Caco-2 (cell line): ENCODE results near the gene LCN1. TPM values are rescaled to one million over a fixed set of nuclear protein-coding genes. Genes with fewer than 3 reads are reported as not detected.

Source experiments
- BruUV-seq: library from RNA; stranded (reverse); fragments of 400-500 nt; replicated peaks from 2 replicates; lab custom pipeline; 2021; lab: Mats Ljungman, UMichigan
- CTCF ChIA-PET: fragments of 300-600 bp; sonication (Branson Sonifier 250); formaldehyde crosslinking; loops from one replicate; lab custom pipeline; 2022; ENCODE audit warnings: antibody characterized with exemption; lab: Charles Lee
- POLR2A ChIA-PET: fragments of 300-600 bp; sonication (Branson Sonifier 250); formaldehyde crosslinking; loops from one replicate; lab custom pipeline; 2022; ENCODE audit warnings: antibody characterized with exemption; lab: Charles Lee
- DNase-seq, 2 experiments: peaks; one replicate each; pipeline versions ENCODE4 v3.0.0 to v3.0.0-alpha.2; 2020 to 2022
- H3K27me3 ChIP-seq: replicated peaks from 2 replicates; pipeline ENCODE4 v1.6.0; 2011; ENCODE audit warnings: low read length; ENCODE audit not compliant: control insufficient read depth, insufficient read depth
- H3K36me3 ChIP-seq: 2 replicates; pipeline ENCODE4 v1.5.1; 2011; ENCODE audit warnings: low read length; ENCODE audit not compliant: control insufficient read depth, insufficient read depth
- H3K4me1 ChIP-seq: fragments of 250-450 bp; sonication (Bioruptor Pico); 2 replicates; pipeline ENCODE4 v1.5.1; 2020; ENCODE audit warnings: mild to moderate bottlenecking
- H3K4me3 ChIP-seq: 2 replicates; pipeline ENCODE4 v1.5.1; 2011; ENCODE audit warnings: low read depth, mild to moderate bottlenecking, control low read depth, low read length
- H3K9me3 ChIP-seq: fragments of 250-450 bp; sonication (Bioruptor Pico); 2 replicates; pipeline ENCODE4 v1.5.1; 2020; ENCODE audit warnings: mild to moderate bottlenecking, moderate library complexity
- H3K27ac Mint-ChIP-seq: one replicate; pipeline ENCODE4 v1.8.0; 2022; ENCODE audit warnings: mixed read lengths; ENCODE audit not compliant: unreplicated experiment
- H3K27me3 Mint-ChIP-seq: one replicate; pipeline ENCODE4 v1.8.0; 2022; ENCODE audit warnings: mixed read lengths; ENCODE audit not compliant: insufficient read depth, unreplicated experiment
- H3K36me3 Mint-ChIP-seq: one replicate; pipeline ENCODE4 v1.8.0; 2022; ENCODE audit warnings: mild to moderate bottlenecking, mixed read lengths; ENCODE audit not compliant: insufficient read depth, unreplicated experiment
- H3K4me1 Mint-ChIP-seq: one replicate; pipeline ENCODE4 v1.8.0; 2022; ENCODE audit warnings: low read depth, mixed read lengths; ENCODE audit not compliant: unreplicated experiment
- H3K4me3 Mint-ChIP-seq: one replicate; pipeline ENCODE4 v1.8.0; 2022; ENCODE audit warnings: mild to moderate bottlenecking, moderate library complexity, mixed read lengths; ENCODE audit not compliant: unreplicated experiment
- H3K9me3 Mint-ChIP-seq: one replicate; pipeline ENCODE4 v1.8.0; 2022; ENCODE audit warnings: mixed read lengths; ENCODE audit not compliant: unreplicated experiment
- intact Hi-C: fragments of 100-400 bp; cut with micrococcal nuclease; formaldehyde crosslinking; loops from one replicate; pipeline ENCODE4 v1.10.0; 2022; ENCODE audit not compliant: unreplicated experiment
- total RNA-seq: library from RNA; stranded (reverse); gene quantifications from 2 replicates; pipeline ENCODE4 v1.2.3, GENCODE V29; 2022
- TF ChIP-seq, protein P1 (sequence below), 2 experiments: fragments of 200-600 bp in 1 of 2; IDR thresholded peaks; 1 replicate in 1 of 2; 2 replicates in 1 of 2; pipeline versions ENCODE4 v1.5.1 to v1.8.0; 2011 to 2022; ENCODE audit warnings: antibody characterized with exemption in 1 of 2, control low read depth in 1 of 2, inconsistent platforms in 1 of 2, low read depth in 1 of 2, low read length in 1 of 2, mild to moderate bottlenecking in 1 of 2, moderate library complexity in 1 of 2; ENCODE audit not compliant: insufficient read depth in 1 of 2, severe bottlenecking in 1 of 2, unreplicated experiment in 1 of 2

The LCN1 gene
- total RNA-seq, 1 experiment from 2014 or later: not detected

DNA sequence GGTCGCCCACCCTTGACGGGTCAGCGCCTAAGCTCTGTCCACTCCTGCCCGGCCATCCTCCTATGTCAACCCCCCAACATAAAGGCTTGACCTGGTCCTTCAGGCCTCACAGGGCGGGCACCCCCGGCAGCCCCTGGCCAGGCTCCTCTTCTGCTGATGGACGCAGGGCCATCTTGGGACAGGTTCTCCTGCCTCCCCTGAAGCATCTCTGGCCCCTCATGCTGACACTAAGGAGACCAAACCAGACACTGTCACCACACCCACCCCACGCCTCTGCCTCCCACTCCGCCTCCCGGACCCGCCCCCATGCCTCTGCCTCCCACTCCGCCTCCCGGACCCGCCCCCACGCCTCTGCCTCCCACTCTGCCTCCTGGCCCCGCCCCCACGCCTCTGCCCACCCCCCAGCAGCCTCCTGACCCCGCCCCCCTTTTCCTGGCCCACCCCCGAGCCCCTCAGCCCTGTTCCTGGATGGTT lies 31.5 kb downstream of the LCN1 start:
- ChIA-PET POLR2A (no interaction called here), CTCF (no interaction called here)
- TF ChIP-seq, protein P1, sequence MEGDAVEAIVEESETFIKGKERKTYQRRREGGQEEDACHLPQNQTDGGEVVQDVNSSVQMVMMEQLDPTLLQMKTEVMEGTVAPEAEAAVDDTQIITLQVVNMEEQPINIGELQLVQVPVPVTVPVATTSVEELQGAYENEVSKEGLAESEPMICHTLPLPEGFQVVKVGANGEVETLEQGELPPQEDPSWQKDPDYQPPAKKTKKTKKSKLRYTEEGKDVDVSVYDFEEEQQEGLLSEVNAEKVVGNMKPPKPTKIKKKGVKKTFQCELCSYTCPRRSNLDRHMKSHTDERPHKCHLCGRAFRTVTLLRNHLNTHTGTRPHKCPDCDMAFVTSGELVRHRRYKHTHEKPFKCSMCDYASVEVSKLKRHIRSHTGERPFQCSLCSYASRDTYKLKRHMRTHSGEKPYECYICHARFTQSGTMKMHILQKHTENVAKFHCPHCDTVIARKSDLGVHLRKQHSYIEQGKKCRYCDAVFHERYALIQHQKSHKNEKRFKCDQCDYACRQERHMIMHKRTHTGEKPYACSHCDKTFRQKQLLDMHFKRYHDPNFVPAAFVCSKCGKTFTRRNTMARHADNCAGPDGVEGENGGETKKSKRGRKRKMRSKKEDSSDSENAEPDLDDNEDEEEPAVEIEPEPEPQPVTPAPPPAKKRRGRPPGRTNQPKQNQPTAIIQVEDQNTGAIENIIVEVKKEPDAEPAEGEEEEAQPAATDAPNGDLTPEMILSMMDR (IDR thresholded peaks at IDR 0.05; ENCODE audit: insufficient read depth in 1 of 2, low read depth in 1 of 2, low read length in 1 of 2, severe bottlenecking in 1 of 2, unreplicated experiment in 1 of 2): no peak
- H3K27me3 Mint-ChIP-seq: no peaks in the 10 kb centered on the region
- H3K9me3 ChIP-seq: no peaks in the 10 kb centered on the region
- no peak overlapping the region for H3K4me3 ChIP-seq
- no peak for DNase-seq
- no TSS peak for BruUV-seq
- no peak overlapping the region for H3K27ac Mint-ChIP-seq
- no peak overlapping the region for H3K4me3 Mint-ChIP-seq
- H3K4me1 Mint-ChIP-seq: no peaks in the 10 kb centered on the region
- no peaks in the 10 kb centered on the region for H3K27me3 ChIP-seq
- intact Hi-C loops: no loop called here
- H3K4me1 ChIP-seq: no peaks in the 10 kb centered on the region
- peaks cover 8% of the 10 kb centered on the region for H3K9me3 Mint-ChIP-seq
- no peaks in the 10 kb centered on the region for H3K36me3 ChIP-seq
- no peaks in the 10 kb centered on the region for H3K36me3 Mint-ChIP-seq

GRCh38 chr9:135554718-135555117 lies 33.5 kb downstream of the LCN1 start:
- Mint-ChIP-seq H3K4me3 (no peak overlapping the region), H3K36me3 (no peaks in the 10 kb centered on the region), H3K27me3 (no peaks in the 10 kb centered on the region), H3K27ac (no peak overlapping the region), H3K4me1 (no peaks in the 10 kb centered on the region), H3K9me3 (peaks cover 8% of the 10 kb centered on the region)
- CTCF ChIA-PET: no interaction called here
- POLR2A ChIA-PET: no interaction called here
- no peak overlapping the region for H3K4me3 ChIP-seq
- BruUV-seq: no TSS peak
- H3K36me3 ChIP-seq: no peaks in the 10 kb centered on the region
- intact Hi-C loops: no loop called here
- H3K9me3 ChIP-seq: no peaks in the 10 kb centered on the region
- TF ChIP-seq, protein P1 (IDR thresholded peaks at IDR 0.05; ENCODE audit: insufficient read depth in 1 of 2, low read depth in 1 of 2, low read length in 1 of 2, severe bottlenecking in 1 of 2, unreplicated experiment in 1 of 2): no peak
- DNase-seq: no peak
- no peaks in the 10 kb centered on the region for H3K4me1 ChIP-seq
- no peaks in the 10 kb centered on the region for H3K27me3 ChIP-seq

- Mint-ChIP-seq H3K27me3 (no peaks in the 10 kb centered on the region), H3K36me3 (no peaks in the 10 kb centered on the region), H3K4me3 (no peak overlapping the region), H3K27ac (no peak overlapping the region), H3K4me1 (no peaks in the 10 kb centered on the region), H3K9me3 (peaks cover 8% of the 10 kb centered on the region)
- intact Hi-C loops: no loop called here
- BruUV-seq: no TSS peak
- Histone ChIP-seq H3K27me3 (no peaks in the 10 kb centered on the region), H3K4me3 (no peak overlapping the region), H3K4me1 (no peaks in the 10 kb centered on the region), H3K36me3 (no peaks in the 10 kb centered on the region), H3K9me3 (no peaks in the 10 kb centered on the region)
- CTCF ChIA-PET: no interaction called here
- POLR2A ChIA-PET: no interaction called here
- DNase-seq: no peak
- TF ChIP-seq, protein P1 (IDR thresholded peaks at IDR 0.05; ENCODE audit: insufficient read depth in 1 of 2, low read depth in 1 of 2, low read length in 1 of 2, severe bottlenecking in 1 of 2, unreplicated experiment in 1 of 2): no peak
Observed at GRCh38 chr9:135555203-135555602, 34.0 kb downstream of the LCN1 start.
